HG03439 (cell line): ENCODE measurements around the gene NUCKS1.
"Not testable (repeated sequence)": the region's sequence is repeated elsewhere in the genome, so short reads cannot be mapped to it uniquely, and the experiment has no call there.

ENCODE experiments used
- ATAC-seq: cut with Tn5 transposase; IDR thresholded peaks from one replicate; pipeline ENCODE4 v1.9.1; 2021; ENCODE audit warnings: mild to moderate bottlenecking, moderate library complexity; ENCODE audit not compliant: unreplicated experiment

The NUCKS1 gene

GRCh38 chr1:205733438-205734175 lies 16.4 kb downstream of the NUCKS1 start:
- no peak for ATAC-seq

DNA sequence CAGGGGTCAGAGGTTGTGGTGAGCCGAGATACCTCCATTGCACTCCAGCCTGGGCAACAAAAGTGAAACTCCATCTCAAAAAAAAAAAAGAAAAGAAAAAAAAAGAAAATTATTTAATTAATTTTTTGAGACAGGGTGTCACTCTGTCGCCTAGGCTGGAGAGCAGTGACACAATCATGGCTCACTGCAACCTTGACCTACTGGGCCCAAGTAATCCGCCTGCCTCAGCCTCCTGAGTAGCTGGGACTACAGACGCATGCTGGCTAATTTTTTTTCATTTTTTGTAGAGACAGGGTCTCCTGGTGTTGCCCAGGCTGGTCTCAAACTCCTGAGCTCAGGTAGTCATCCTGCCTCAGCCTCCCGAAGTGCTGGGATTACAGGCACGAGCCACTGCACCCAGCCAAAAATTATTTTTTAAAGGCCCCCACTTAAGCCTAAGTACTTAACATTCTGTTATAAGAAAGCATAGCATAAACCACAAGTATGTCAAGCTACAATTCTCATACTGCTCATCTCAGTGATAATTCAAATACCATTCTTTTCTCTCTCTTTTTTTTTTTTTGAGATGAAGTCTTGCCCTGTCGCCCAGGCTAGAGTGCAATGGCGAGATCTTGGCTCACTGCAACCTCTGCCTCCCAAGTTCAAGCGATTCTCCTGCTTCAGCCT lies 19.9 kb downstream of the NUCKS1 start:
- no peak for ATAC-seq

DNA sequence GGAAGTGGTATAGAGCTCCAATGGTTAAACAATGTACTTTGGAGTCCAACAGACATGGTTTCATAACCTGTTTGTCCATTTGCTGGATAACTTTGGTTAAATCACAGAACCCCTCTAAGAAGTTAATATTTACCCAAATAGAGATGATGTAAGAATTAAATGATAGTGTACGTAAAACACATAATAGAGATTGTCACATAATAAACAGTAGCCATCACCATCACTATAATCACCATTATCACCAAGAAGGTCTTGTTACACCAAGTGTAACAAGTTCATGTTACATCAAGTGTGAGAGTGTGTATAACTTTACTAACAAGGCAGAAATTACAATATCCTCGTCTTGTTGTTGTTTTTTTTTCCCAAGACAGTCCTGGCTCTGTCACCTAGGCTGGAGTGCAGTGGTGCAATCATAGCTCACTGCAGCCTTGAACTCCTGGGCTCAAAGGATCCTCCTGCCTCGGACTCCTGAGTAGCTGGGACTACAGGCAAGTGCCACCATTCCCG lies 23.3 kb downstream of the NUCKS1 start:
- no peak for ATAC-seq

- ATAC-seq: no peak
These were observed 24.5 kb downstream of the NUCKS1 start for GRCh38 chr1:205725514-205725913.

GRCh38 chr1:205720740-205721139 lies 29.2 kb downstream of the NUCKS1 start:
- not testable (repeated sequence) for ATAC-seq

DNA sequence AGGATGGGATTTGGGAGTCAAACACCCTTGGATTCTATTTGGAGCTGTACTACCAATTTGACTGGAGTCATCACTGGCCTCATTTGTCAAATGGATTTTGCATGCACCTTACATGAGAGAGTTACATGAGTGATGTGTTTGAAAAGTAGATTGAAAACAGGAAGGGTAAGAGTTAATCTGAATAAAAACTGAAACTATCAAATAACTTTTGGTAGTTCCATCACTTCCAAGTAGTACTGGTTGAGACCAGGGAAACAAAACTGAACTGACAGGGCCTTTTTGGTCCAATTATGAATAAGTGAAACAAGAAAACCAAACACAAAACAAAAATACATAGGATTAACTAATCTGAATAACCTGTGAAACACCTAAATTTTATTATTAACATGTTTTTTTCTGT lies 30.2 kb downstream of the NUCKS1 start:
- ATAC-seq: no peak

- no peak for ATAC-seq
These were observed 31.0 kb downstream of the NUCKS1 start for GRCh38 chr1:205719015-205719414.

GRCh38 chr1:205716371-205717132 lies 33.4 kb downstream of the NUCKS1 start:
- ATAC-seq: no peak

DNA sequence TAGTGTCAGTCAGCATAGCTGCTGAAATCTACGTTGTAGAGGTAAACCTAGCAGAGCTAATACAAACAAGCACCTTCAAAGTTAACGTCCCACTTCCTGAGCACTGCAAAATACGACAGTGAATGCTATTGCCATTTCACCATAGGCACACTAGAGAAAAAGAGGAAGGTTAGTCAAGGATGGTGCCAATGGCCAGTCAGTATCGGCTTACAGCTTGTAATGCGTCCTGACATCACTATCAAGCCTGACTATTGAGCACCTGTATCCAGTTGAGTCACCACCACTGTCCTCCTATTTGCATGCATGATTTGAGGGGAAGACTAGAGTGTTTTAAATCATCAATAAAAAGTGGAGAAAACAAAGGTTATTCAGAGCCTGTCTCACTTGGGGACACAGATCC lies 34.4 kb downstream of the NUCKS1 start:
- no peak for ATAC-seq

- no peak for ATAC-seq
These were observed 35.1 kb downstream of the NUCKS1 start for GRCh38 chr1:205714906-205715246.

DNA sequence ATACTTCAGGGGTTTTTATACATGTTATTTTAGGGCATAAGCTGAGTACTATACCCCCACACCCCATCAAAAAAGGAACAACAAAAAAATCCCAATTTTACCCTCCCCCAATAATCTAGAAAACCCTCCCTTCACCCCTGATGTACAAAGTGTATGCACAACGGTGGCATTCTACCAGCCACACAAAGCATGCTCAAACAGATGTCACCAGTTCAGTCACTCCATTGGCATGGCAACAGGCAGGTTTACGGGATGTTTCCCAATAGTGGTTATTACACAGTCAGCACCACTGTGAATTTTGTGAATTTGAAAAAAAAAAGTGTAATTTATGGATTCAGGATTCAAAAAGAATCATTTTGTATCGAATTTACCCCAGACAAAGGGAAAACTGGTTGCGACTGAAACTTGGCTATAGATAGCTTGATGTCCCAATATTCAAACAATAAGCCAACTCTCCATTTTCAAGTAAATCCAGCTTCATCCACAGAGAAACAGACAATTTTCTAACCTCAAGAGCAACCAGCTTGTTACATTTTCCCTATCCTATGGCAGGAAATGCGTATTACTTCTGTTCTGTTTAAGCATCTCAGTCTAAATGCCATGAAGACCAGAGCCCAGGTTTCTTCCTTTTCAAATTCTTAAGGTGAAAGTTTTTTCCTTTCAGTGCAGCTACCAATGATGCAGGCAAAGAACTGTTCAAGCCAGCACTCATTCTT lies 35.6 kb downstream of the NUCKS1 start:
- ATAC-seq: no peak

GRCh38 chr1:205711105-205712048 lies 38.6 kb downstream of the NUCKS1 start:
- no peak for ATAC-seq

DNA sequence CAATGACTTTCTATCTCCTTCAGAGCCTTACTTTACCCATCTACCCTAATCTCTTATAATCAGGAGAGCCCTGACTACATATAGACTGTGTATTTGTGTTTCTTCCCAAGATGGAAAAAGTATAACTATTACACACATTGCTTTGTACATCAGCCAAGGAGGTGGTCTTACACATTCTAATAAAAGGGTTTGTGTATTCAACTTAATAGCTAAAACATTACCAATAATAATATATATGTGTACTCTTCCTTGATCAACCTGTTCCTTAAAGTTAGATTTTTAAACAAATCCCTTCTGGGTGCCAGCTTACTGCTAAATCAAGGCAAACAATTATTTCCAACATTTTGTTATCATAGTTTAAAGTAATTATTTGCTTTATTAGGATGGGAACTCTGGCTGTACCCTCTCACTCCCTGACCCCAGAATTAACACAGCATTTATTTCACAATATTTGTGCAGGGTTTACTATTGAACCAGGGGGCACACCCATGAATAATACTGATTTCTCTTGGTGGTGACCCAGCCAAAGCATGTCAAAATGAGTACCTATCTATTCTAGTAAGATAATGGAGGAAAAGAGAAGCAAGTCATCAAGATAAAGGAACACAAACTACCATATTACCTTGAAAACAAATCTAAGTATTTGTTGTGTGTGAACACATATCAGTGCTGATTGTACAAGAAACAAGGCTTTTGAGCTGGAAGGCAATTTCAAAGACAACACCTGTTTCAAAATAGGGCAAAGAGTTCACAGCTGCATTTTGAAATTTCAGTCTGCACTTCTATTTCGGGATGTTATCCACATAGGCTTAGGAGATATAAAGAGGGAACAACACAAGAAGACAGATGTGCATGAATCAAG lies 39.5 kb downstream of the NUCKS1 start:
- ATAC-seq: no peak

- ATAC-seq: no peak
These were observed 40.3 kb downstream of the NUCKS1 start for GRCh38 chr1:205709640-205710039.

- ATAC-seq: no peak
These were observed 41.0 kb downstream of the NUCKS1 start for GRCh38 chr1:205709059-205709398.

- ATAC-seq: no peak
These were observed 43.1 kb downstream of the NUCKS1 start for GRCh38 chr1:205706601-205707502.

DNA sequence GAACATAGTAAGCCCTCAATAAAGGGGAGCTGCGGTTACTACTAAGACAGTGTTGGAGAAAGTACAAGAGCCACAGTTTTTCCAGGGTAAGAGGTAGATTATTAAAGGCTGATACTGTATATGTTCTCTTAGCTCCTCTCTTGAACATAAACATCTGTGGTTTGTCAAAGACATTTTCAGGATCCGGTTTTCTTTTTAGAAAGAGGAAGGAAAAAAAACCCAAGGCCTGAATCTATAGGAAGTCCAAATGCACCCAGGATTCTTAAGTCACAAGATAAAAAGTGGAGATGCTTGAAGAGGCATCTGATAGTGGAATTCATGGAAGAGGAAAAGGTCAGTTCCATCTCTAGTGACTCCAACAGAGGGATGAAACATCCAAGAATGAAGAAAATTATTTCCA lies 45.1 kb downstream of the NUCKS1 start:
- ATAC-seq: no peak

GRCh38 chr1:205703072-205703471 lies 46.9 kb downstream of the NUCKS1 start:
- no peak for ATAC-seq
